ENCODE results near the gene OSER1. TPM values are rescaled to one million over a fixed set of nuclear protein-coding genes. Genes with fewer than 3 reads are reported as not detected.

The OSER1 gene
- total RNA-seq, 2 experiments from 2014 or later: 23.7 to 25.8 TPM

DNA sequence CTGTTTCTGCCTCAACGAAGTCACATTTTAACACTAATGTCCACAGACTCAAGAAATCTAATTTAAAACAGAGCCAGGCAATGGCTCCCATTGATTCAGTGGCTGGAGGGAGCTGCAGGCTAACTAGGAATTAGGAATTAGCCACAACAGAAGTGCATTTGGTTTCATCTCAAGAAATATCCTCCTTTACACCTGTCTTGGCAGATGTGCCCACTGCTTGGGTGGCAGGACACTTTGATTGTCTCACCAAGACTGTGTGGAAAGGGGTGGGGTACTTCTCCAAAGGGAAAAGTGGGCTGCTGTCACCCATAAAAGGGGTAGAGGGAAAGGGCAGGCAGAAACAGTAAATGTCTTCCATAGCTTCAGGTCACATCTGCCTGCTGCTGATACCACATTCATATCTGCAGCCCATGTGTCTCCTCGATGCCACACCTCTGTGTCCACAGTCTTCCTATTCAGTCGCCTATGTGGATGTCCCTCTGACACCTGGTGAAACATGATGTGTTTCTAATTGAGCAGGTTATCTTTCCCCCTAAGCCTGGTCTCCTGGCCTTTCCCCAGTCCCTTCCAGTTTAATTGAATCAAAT, 10.9 kb upstream of the OSER1 start:
- no peaks in the 10 kb centered on the region for H3K9me3 Mint-ChIP-seq
- no peak overlapping the region for H3K4me3 Mint-ChIP-seq
- POLR2A ChIA-PET: no interaction called here
- DNase-seq: no peak
- CTCF ChIA-PET: no interaction called here
- no peaks in the 10 kb centered on the region for H3K36me3 Mint-ChIP-seq (ENCODE audit: low read depth)
- no peaks in the 10 kb centered on the region for H3K27me3 Mint-ChIP-seq
- peak overlapping the region; percentile 22 for H3K27ac Mint-ChIP-seq
- peaks cover 46% of the 10 kb centered on the region for H3K4me1 Mint-ChIP-seq

DNA sequence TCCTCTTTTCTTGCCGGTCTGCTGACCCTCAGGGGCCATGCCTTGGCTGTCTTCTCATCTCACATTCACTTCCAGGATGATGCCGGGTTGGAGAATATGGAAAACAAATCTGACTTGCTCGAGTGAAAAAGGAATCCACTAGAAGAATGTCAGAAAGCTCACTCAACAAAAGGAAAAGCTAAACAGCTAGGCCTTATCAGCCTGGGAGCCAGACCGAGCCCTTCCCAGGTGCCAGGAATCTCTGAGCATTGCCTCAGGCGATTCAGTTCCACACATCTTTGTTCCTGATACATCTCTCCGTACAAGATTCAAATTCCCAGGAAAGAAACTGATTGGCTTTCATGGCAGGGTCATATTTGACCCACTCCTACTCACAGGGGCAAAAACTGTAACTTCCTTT, 9.2 kb upstream of the OSER1 start:
- no peaks in the 10 kb centered on the region for H3K36me3 Mint-ChIP-seq (ENCODE audit: low read depth)
- peak overlapping the region; percentile 41 for H3K4me3 Mint-ChIP-seq
- peak overlapping the region; percentile 95 for H3K27ac Mint-ChIP-seq
- DNase-seq: no peak
- POLR2A ChIA-PET: interaction anchor here (0.6 kb wide), 1 partner anchor 164 kb away, joined by 3 read pairs; no protein-coding TSS in a partner anchor
- H3K27me3 Mint-ChIP-seq: no peaks in the 10 kb centered on the region
- peaks cover 57% of the 10 kb centered on the region for H3K4me1 Mint-ChIP-seq
- CTCF ChIA-PET: interaction anchor here (1.1 to 9.9 kb wide), 2 partner anchors 45 to 91 kb away, joined by 4 to 144 read pairs; partner anchors contain the start of gene FITM2
- no peaks in the 10 kb centered on the region for H3K9me3 Mint-ChIP-seq

DNA sequence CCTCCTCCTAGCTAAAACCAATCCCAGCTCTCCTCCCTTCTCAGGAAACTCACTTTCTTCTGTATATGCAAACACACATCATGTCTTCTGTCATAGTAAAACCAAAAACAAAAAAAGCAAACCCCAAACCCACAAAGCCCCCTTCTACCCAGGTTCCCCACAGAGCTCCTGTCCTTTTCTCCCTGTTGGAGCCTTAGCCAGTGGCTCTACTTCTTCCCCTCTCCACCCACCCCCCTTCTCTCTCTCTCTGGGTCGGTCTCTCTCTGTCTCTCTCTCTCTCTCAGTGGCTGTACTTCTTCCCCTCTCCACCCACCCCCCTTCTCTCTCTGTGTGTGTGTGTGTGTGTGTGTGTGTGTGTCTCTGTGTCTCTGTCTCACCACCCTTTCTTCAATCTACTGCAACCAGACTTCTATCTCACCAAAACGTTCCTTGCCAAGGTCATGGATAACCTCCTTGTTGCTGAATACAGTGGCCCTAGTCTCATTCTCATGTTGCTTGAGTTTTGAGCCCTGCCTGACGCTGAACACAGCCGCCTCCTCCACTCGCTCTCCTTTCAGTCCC, 8.7 kb upstream of the OSER1 start:
- ChIA-PET POLR2A (interaction anchor here (1.2 kb wide), 1 partner anchor 92 kb away, joined by 3 read pairs; the partner anchor contains the start of gene FITM2), CTCF (interaction anchor here (1.1 to 9.9 kb wide), 6 partner anchors 10 to 162 kb away, joined by 4 to 144 read pairs (median 6); partner anchors contain the start of gene FITM2)
- peak overlapping the region; percentile 73 for H3K4me3 Mint-ChIP-seq
- H3K4me1 Mint-ChIP-seq: peaks cover 58% of the 10 kb centered on the region
- H3K27me3 Mint-ChIP-seq: no peaks in the 10 kb centered on the region
- H3K36me3 Mint-ChIP-seq (ENCODE audit: low read depth): no peaks in the 10 kb centered on the region
- peak; percentile 30 for DNase-seq
- peak overlapping the region; percentile 95 for H3K27ac Mint-ChIP-seq
- no peaks in the 10 kb centered on the region for H3K9me3 Mint-ChIP-seq

DNA sequence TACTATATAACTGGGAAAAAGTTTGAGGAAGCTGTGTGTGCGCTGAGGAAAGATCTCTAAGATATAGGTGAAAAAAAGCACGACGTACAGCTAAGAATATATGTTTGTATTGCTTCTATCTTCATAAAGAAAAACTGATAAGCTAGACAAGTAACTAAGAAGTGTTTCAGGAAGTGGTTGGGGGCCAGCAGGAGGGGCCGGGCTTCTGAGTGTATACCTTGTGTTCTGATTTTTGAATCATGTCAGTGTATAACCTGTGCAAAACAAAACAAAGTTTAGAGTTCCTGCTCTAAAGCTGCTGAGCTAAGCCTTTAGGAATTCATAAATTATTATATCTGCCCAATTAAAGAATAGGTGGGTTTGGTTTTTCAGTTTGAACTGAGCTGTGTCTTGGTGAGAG, 7.9 kb upstream of the OSER1 start:
- Mint-ChIP-seq H3K27ac (peak overlapping the region; percentile 95), H3K9me3 (no peaks in the 10 kb centered on the region), H3K36me3 (ENCODE audit: low read depth) (no peaks in the 10 kb centered on the region), H3K4me3 (peak overlapping the region; percentile 73), H3K27me3 (no peaks in the 10 kb centered on the region), H3K4me1 (peaks cover 58% of the 10 kb centered on the region)
- ChIA-PET CTCF (interaction anchor here (0.6 to 9.9 kb wide), 13 partner anchors 11 to 243 kb away, joined by 3 to 144 read pairs (median 4); partner anchors contain the start of gene FITM2), POLR2A (interaction anchor here (0.6 to 1.2 kb wide), 2 partner anchors 93 to 113 kb away, joined by 3 read pairs; partner anchors contain the start of gene FITM2)
- peak; percentile 70 for DNase-seq

DNA sequence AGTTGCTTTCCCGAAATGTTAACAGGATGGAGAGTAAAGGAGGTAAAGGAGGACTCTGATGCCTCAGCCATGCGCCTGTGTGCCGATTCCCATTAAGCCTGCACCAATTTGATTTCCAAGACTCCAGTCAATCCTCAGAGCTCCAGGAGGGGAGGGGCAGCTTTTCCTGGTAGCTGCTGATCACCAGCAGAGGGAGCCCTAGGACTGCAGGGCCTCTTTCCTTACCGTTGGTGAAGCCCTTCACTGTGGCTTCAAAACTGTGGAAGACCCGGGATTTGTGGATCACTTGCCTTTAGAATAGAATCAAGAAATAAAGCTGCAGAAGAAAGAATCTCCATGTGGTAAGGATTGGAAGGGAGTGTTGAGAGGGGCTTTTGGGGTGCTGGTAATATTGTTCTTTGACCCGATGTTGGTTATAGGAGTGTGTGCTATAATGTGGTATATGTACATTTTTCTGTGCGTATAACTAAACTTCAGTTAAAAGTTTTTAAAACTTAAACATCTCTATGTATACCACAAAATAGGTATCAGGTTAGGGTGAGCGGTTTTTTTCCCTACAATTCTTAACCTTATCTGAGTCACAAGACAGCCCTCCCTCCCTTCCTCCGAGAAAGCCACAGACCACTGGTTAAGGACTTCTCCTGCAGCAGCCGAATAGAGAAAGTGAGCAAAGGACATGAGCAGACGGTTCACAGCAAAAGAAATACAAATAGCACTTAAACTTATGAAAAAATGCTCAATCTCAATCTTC, 6.9 kb upstream of the OSER1 start:
- no peaks in the 10 kb centered on the region for H3K27me3 Mint-ChIP-seq
- peaks cover 58% of the 10 kb centered on the region for H3K4me1 Mint-ChIP-seq
- H3K36me3 Mint-ChIP-seq (ENCODE audit: low read depth): no peaks in the 10 kb centered on the region
- peak overlapping the region; percentile 73 for H3K4me3 Mint-ChIP-seq
- ChIA-PET CTCF (interaction anchor here (0.6 to 9.9 kb wide), 30 partner anchors 8 to 500 kb away, joined by 3 to 144 read pairs (median 4); partner anchors contain the start of gene FITM2), POLR2A (interaction anchor here (0.6 to 1.2 kb wide), 2 partner anchors 94 to 114 kb away, joined by 3 read pairs; partner anchors contain the start of gene FITM2)
- H3K27ac Mint-ChIP-seq: peak overlapping the region; percentile 95
- DNase-seq: peak; percentile 84
- H3K9me3 Mint-ChIP-seq: no peaks in the 10 kb centered on the region

DNA sequence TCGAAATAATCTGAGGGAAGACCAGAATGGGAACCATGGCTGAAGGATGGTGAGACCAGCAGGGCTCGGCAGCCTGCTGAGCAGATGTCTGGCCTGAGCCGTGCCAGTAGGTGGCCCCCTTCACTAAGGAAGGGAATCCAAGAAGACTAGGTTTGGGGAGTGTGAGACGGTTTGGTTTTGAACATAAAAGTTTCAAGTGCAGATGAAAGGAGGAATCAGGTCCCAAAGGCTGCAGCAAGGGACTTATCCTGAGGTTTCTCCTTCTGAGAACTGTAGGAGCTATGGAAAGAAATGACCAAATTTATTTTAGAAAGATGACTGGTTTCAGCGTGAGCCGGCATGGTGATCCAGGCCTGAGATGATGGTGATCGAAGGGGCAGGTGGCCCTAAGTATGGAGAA, 4.6 kb upstream of the OSER1 start:
- Mint-ChIP-seq H3K27ac (peak overlapping the region; percentile 0), H3K4me3 (no peak overlapping the region), H3K4me1 (peaks cover 65% of the 10 kb centered on the region), H3K36me3 (ENCODE audit: low read depth) (no peaks in the 10 kb centered on the region), H3K27me3 (no peaks in the 10 kb centered on the region), H3K9me3 (no peaks in the 10 kb centered on the region)
- ChIA-PET CTCF (interaction anchor here (0.7 to 9.9 kb wide), 5 partner anchors 96 to 483 kb away, joined by 3 to 144 read pairs (median 3); partner anchors contain the start of gene FITM2), POLR2A (no interaction called here)
- DNase-seq: peak; percentile 83

DNA sequence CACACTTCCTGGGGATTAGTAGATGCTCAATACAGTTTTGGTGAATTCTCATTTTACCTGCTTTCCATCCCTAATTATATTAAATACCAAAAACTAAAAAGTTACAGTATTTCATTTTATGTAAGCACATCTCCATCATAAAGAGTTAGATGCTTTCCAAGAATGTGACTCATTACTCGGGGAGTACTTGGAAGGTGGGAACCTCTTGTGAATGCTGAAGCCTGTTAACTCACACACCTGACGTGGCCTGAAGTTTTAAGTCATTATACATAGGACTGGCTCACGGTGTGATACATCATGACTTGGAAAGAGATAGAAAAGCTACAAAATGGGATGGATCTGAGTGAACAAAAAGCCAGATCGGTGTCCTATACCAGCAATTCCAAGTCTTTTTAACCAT, 2.2 kb upstream of the OSER1 start:
- H3K27me3 Mint-ChIP-seq: no peaks in the 10 kb centered on the region
- H3K27ac Mint-ChIP-seq: no peak overlapping the region
- DNase-seq: no peak
- H3K36me3 Mint-ChIP-seq (ENCODE audit: low read depth): peaks cover 5% of the 10 kb centered on the region
- H3K4me1 Mint-ChIP-seq: peaks cover 63% of the 10 kb centered on the region
- no peak overlapping the region for H3K4me3 Mint-ChIP-seq
- ChIA-PET POLR2A (no interaction called here), CTCF (interaction anchor here (1.3 to 9.9 kb wide), 2 partner anchors 18 to 98 kb away, joined by 3 to 144 read pairs; partner anchors contain the start of gene FITM2)
- H3K9me3 Mint-ChIP-seq: no peaks in the 10 kb centered on the region

DNA sequence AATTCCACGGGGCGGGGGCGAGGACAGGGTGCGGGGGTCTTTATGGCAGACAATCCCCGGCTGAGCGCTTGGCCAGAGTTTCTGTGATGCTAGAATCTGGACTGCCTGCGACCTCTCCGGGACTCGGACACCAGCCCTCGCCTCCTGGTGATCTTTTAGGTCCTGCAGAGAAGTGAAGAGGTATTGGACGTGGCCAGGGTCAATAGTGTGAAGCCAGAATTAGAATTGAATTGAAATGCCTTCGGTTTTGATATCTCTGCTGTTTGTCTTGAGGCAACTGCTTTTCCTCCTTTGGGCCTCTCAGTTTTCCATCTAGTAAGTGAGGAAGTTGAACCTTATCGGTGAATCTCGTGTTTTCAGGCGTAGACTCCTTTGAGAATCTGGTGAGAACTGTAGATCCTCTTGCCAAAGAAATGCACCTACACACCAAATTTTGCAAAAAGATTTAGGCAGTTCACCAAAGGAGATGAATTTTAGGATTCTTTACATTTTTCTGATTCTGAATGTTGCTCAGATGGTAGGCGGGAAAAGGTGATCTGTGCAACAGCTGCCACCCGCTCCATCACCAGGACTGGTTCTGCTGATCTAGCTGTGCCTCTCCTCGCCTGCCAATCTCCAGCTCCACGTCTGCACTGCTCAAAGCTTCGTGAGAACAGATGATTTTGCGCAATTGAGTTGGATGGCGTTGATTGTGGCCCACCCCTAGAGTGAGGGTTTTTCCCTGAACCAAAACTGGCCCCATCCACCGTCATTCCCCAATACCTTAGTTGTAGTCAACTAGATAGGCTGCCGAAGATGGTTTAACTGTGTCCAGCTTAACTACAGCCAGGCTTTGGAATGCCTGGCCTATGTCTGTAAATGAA, 837 bp upstream of the OSER1 start:
- ChIA-PET POLR2A (no interaction called here), CTCF (interaction anchor here (1.2 to 9.9 kb wide), 2 partner anchors 14 to 100 kb away, joined by 3 to 144 read pairs; partner anchors contain the start of gene FITM2)
- Mint-ChIP-seq H3K4me3 (peak overlapping the region; percentile 87), H3K27me3 (no peaks in the 10 kb centered on the region), H3K36me3 (ENCODE audit: low read depth) (peaks cover 6% of the 10 kb centered on the region), H3K9me3 (no peaks in the 10 kb centered on the region), H3K4me1 (peaks cover 59% of the 10 kb centered on the region), H3K27ac (peak overlapping the region; percentile 97)
- no peak for DNase-seq

DNA sequence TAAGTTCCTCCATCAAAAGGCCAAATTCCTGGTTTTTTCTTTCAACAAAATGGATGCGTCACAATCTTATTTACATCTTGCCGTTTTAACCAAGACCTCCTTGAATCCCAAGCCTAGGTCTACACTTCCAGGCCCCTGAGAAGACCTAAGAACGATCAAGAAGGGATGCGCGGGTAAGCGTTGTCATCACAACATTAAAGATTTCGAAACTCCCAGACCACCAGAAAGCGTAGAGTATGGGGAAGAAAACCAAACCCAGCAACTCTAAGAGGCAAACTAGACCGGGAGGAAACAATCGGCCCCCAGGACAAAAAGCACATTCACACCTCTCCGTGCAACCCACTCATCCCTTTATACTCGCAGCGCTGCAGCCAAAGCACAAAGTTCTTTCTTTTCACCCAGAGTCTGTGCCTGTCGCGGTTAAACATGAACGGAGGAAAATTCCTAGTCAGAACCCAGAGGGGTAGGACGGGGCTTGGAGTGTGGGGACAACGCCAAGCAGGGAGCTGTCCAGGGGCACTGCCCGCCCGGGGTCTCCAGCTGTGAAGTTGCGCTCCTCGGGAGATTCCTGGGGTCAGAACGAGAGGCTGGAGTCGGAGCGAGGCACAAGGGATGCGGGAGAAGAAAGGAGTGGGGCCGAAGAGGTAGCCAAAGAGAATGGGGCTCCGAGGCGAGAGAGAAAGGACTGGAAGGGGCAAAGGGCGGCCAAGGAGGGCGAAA, 725 bp downstream of the OSER1 start:
- Mint-ChIP-seq H3K4me3 (peak overlapping the region; percentile 87), H3K27ac (peak overlapping the region; percentile 97), H3K36me3 (ENCODE audit: low read depth) (peaks cover 14% of the 10 kb centered on the region), H3K4me1 (peaks cover 53% of the 10 kb centered on the region), H3K9me3 (no peaks in the 10 kb centered on the region), H3K27me3 (no peaks in the 10 kb centered on the region)
- POLR2A ChIA-PET: no interaction called here
- DNase-seq: peak; percentile 18
- CTCF ChIA-PET: interaction anchor here (1.0 to 1.3 kb wide), 3 partner anchors 7 to 101 kb away, joined by 3 to 4 read pairs (median 3); partner anchors contain the start of gene FITM2

DNA sequence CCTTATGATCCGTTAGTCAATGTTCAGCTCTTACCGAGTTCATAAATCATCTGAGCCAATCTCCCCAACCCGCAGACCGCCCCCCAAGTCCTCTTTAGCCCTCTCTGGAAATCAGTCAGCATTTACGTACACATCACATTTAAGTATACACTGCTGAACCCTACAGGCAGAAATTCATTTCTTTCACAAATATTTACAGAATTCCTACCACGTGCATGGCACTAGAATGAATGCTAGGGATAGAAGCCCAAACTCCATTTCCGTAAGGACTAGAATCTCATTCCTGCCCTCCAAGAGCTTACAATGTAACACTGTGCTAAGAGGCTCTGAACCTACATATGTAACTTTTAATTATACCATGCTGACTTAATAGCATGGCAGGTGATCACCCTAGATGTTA, 1.8 kb downstream of the OSER1 start:
- H3K4me1 Mint-ChIP-seq: peaks cover 54% of the 10 kb centered on the region
- DNase-seq: no peak
- POLR2A ChIA-PET: no interaction called here
- no peaks in the 10 kb centered on the region for H3K27me3 Mint-ChIP-seq
- peak overlapping the region; percentile 87 for H3K4me3 Mint-ChIP-seq
- CTCF ChIA-PET: interaction anchor here (1.0 to 1.2 kb wide), 2 partner anchors 9 to 13 kb away, joined by 3 to 4 read pairs; no protein-coding TSS in a partner anchor
- no peaks in the 10 kb centered on the region for H3K9me3 Mint-ChIP-seq
- peak overlapping the region; percentile 71 for H3K27ac Mint-ChIP-seq
- peaks cover 14% of the 10 kb centered on the region for H3K36me3 Mint-ChIP-seq (ENCODE audit: low read depth)

DNA sequence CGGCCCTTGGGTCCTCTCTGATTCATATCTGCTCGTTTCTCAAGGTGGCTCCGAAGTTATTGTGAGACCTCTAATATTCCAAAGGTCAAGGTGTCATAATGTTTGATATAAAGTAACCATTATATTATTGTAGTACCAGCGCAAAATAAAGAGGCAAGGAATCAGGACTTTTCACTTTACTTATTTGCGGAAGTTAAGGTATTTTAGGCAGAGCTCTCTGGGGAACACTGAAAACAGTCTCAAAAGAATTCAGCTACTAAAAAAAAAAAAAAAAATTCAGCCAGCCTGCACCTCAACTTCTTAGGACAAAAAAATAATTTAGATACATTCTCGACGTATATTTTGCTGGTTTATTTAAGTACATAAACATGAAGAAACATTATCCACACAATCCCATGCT, 2.4 kb downstream of the OSER1 start:
- H3K9me3 Mint-ChIP-seq: no peaks in the 10 kb centered on the region
- ChIA-PET POLR2A (interaction anchor here (0.7 kb wide), 1 partner anchor 91 kb away, joined by 6 read pairs; no protein-coding TSS in a partner anchor), CTCF (interaction anchor here (1.0 kb wide), 1 partner anchor 12 kb away, joined by 3 read pairs; no protein-coding TSS in a partner anchor)
- no peaks in the 10 kb centered on the region for H3K27me3 Mint-ChIP-seq
- H3K36me3 Mint-ChIP-seq (ENCODE audit: low read depth): peaks cover 18% of the 10 kb centered on the region
- no peak overlapping the region for H3K27ac Mint-ChIP-seq
- peak overlapping the region; percentile 87 for H3K4me3 Mint-ChIP-seq
- peaks cover 55% of the 10 kb centered on the region for H3K4me1 Mint-ChIP-seq
- no peak for DNase-seq

Data from activated CD4-positive, alpha-beta T cell treated with anti-CD3 and anti-CD28 coated beads, Interleukin-2, amount 10 ng/mL, durations not matched to agents 7 days and 5 days (primary cell).